Measurements from ENCODE around the gene ALPK3.

The ALPK3 gene

DNA sequence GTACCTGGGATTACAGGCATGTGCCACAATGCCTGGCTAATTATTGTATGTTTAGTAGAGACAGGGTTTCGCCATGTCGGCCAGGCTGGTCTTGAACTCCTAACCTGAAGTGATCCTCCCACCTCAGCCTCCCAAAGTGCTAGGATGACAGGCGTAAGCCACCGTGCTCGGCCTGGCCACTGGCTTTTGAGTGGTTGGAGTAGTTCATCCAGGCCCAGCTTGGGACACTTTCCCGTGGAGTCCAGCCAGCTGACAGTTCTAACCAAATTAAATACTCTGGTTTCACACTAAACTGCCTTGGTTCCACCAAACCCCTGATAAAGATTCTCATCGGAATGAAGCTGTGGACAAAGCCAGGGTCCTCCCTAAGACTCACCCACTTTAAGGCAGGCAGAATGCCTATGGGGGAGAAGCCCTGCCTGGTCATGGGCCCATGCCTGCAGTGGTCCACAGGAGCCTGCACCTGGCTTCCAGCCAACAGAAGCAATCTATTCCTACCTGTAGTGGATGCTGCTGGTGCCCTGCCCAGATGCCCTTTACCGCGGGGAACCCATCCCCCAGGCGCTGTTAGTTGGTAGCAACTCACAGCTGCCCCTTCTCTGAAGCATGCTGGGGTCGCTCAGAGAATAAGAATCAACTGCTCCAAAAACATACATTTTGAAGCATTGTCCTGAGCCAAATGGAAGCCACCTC lies 62.1 kb downstream of the ALPK3 start:
- Mint-ChIP-seq H3K4me3 (no peak overlapping the region), H3K4me1 (ENCODE audit: low read depth) (no peaks in the 10 kb centered on the region), H3K27me3 (ENCODE audit: low read depth) (peaks cover 4% of the 10 kb centered on the region), H3K27ac (no peak overlapping the region), H3K36me3 (ENCODE audit: low read depth) (no peaks in the 10 kb centered on the region), H3K9me3 (no peaks in the 10 kb centered on the region)

DNA sequence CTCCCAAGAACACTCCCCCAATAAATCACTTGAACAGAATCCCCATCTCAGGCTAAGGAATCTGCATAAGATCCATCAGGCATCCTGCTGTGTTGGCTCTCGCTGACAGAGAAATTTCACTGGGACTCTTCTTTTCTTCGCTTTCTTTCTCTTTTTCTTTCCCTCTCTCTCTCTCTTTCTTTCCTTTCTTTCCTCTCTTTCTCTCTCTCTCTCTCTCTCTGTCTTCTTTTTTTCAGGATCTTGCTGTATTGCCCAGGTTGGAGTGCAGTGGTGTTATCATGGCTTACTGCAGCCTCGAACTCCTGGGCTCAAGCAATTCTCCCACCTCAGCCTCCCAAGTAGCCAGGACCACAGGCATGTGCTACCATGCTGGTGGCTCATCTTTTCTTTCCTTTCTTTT lies 62.9 kb downstream of the ALPK3 start:
- Mint-ChIP-seq H3K4me3 (no peak overlapping the region), H3K4me1 (ENCODE audit: low read depth) (no peaks in the 10 kb centered on the region), H3K27me3 (ENCODE audit: low read depth) (peaks cover under 1% of the 10 kb centered on the region), H3K9me3 (no peaks in the 10 kb centered on the region), H3K27ac (no peak overlapping the region), H3K36me3 (ENCODE audit: low read depth) (no peaks in the 10 kb centered on the region)

DNA sequence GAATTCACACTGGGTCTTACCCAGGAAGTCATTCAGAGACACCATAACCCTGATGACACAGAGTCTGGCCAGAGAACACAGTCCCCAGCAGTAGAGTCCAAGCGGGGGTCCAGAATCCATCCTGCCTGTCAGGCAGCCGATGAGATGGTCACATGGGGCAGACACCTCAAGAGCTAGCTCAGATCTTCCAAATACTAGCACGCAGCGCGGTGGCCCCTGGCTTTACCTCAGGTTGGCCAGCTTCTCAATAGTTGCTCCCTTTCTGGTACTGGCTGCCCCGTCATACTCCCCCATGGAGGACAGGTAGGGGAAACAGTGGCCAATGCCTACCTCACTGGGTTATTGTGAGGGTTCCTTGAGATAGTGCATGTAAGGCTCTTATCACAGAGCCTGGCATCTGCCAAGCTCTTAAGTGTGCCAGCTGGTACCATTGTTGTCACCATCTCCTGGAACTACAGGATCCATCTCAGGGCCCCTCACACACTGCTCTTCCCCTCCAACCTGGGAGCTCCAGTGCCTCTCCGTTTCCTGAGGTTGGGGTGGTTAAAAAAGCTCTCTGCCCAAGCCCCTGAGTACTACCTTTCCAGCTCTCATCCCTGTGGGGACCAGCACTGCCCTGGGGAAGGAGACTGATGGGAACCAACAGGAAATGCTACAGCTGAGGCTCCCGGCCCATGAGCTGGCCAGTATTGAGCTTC lies 63.8 kb downstream of the ALPK3 start:
- Mint-ChIP-seq H3K27me3 (ENCODE audit: low read depth) (no peaks in the 10 kb centered on the region), H3K36me3 (ENCODE audit: low read depth) (no peaks in the 10 kb centered on the region), H3K9me3 (no peaks in the 10 kb centered on the region), H3K27ac (no peak overlapping the region), H3K4me1 (ENCODE audit: low read depth) (no peaks in the 10 kb centered on the region), H3K4me3 (no peak overlapping the region)

GRCh38 chr15:84881520-84881830 lies 64.3 kb downstream of the ALPK3 start:
- no peak overlapping the region for H3K27ac Mint-ChIP-seq
- no peaks in the 10 kb centered on the region for H3K27me3 Mint-ChIP-seq (ENCODE audit: low read depth)

GRCh38 chr15:84883466-84883865 lies 66.3 kb downstream of the ALPK3 start:
- Mint-ChIP-seq H3K4me1 (ENCODE audit: low read depth) (peaks cover 2% of the 10 kb centered on the region), H3K27me3 (ENCODE audit: low read depth) (no peaks in the 10 kb centered on the region), H3K9me3 (no peaks in the 10 kb centered on the region)

More at GRCh38 chr15:84881520-84881830, 64.3 kb downstream of the ALPK3 start:
- Mint-ChIP-seq H3K4me3 (no peak overlapping the region), H3K4me1 (ENCODE audit: low read depth) (no peaks in the 10 kb centered on the region), H3K36me3 (ENCODE audit: low read depth) (no peaks in the 10 kb centered on the region), H3K9me3 (no peaks in the 10 kb centered on the region)

DNA sequence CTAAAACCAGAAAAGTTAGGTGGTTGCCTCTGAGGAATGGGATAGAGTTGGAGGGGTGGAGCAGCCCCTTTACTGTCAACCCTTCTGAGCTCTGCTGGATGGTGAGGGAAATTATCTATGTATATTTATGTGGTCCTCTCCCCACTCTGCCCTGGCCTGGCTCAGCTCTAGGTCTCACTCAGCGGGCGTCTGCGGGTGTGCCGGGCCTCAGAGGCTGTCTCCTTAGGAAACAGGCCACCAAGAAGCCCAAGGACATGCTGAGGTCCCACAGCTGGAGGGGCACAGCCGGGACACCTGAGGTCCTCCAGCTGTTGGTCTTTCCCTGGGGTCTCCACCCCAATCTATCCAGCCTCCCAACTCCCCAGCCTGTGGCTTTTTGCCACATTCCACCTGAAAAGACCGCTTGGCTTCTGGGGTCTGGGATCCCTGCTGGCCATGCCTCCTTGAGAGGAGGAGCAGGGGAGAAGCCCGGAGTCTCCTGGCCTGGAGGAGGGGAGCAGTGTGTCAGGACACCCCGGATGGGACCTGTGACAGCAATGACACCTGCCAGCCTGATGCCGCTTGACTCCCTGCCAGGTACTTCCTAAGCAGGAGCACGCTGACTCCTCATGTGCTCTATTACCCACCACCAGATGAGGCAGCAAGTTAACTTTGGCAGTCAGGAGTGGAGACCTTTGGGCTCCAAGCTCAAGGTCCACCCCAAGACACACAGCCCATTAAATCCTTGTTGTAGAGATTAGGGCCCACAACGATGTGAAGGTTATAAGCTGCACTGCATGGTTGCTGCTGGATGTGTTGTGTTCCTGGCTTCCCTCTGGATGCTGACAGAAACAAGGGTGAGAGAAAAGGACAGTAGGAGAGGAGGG lies 67.0 kb downstream of the ALPK3 start, which contains the start of gene SLC28A1:
Gene SLC28A1 (plus strand): TSS at position 747 of the 866 bp plus-strand sequence. CDS start 3,099 bp downstream, outside the sequence.
- Mint-ChIP-seq H3K27me3 (ENCODE audit: low read depth) (no peaks in the 10 kb centered on the region), H3K9me3 (no peaks in the 10 kb centered on the region), H3K36me3 (ENCODE audit: low read depth) (no peaks in the 10 kb centered on the region), H3K27ac (no peak within 1 kb of the TSS), H3K4me1 (ENCODE audit: low read depth) (peaks cover 2% of the 10 kb centered on the region), H3K4me3 (no peak within 1 kb of the TSS)

More at GRCh38 chr15:84883466-84883865, 66.3 kb downstream of the ALPK3 start:
- Mint-ChIP-seq H3K27ac (no peak overlapping the region), H3K36me3 (ENCODE audit: low read depth) (no peaks in the 10 kb centered on the region), H3K4me3 (no peak overlapping the region)

- Mint-ChIP-seq H3K4me3 (no peak overlapping the region), H3K36me3 (ENCODE audit: low read depth) (no peaks in the 10 kb centered on the region), H3K27me3 (ENCODE audit: low read depth) (no peaks in the 10 kb centered on the region), H3K27ac (no peak overlapping the region), H3K4me1 (ENCODE audit: low read depth) (peaks cover 2% of the 10 kb centered on the region), H3K9me3 (no peaks in the 10 kb centered on the region)
Measured at GRCh38 chr15:84885801-84886200, 68.6 kb downstream of the ALPK3 start.

GRCh38 chr15:84886211-84886983 lies 69.2 kb downstream of the ALPK3 start:
- no peaks in the 10 kb centered on the region for H3K27me3 Mint-ChIP-seq (ENCODE audit: low read depth)
- H3K4me1 Mint-ChIP-seq (ENCODE audit: low read depth), result peaks cover 2% of the 10 kb centered on the region
- no peaks in the 10 kb centered on the region for H3K36me3 Mint-ChIP-seq (ENCODE audit: low read depth)
- no peak overlapping the region for H3K4me3 Mint-ChIP-seq
- H3K27ac Mint-ChIP-seq, result peak overlapping the region; percentile 20
- no peaks in the 10 kb centered on the region for H3K9me3 Mint-ChIP-seq

- no peak overlapping the region for H3K27ac Mint-ChIP-seq
- no peaks in the 10 kb centered on the region for H3K27me3 Mint-ChIP-seq (ENCODE audit: low read depth)
- no peaks in the 10 kb centered on the region for H3K9me3 Mint-ChIP-seq
- no peaks in the 10 kb centered on the region for H3K36me3 Mint-ChIP-seq (ENCODE audit: low read depth)
- no peak overlapping the region for H3K4me3 Mint-ChIP-seq
- H3K4me1 Mint-ChIP-seq (ENCODE audit: low read depth), result peaks cover 2% of the 10 kb centered on the region
Measured at GRCh38 chr15:84886984-84887299, 69.8 kb downstream of the ALPK3 start.

DNA sequence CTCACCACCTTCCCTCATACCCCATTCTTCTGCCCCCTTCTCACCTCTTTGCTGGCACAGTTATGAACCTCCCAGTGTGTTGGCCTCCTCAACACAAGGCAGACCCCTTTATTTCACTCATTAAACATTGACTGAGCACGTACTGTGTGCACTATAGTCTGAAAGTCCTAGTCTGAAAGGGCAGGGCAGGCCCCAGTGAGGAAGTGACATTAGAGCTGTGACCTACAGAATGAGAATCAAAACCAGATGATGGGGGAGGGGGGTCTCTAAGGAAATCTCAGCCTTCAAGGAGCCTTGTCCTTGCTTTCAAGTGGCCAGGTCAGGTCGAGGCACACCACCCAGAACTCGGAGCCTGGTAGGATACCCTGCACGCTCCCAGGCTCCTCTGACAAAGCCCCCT lies 70.8 kb downstream of the ALPK3 start:
- no peaks in the 10 kb centered on the region for H3K36me3 Mint-ChIP-seq (ENCODE audit: low read depth)
- H3K27ac Mint-ChIP-seq, result no peak overlapping the region
- no peak overlapping the region for H3K4me3 Mint-ChIP-seq
- no peaks in the 10 kb centered on the region for H3K27me3 Mint-ChIP-seq (ENCODE audit: low read depth)
- H3K9me3 Mint-ChIP-seq, result no peaks in the 10 kb centered on the region
- peaks cover 2% of the 10 kb centered on the region for H3K4me1 Mint-ChIP-seq (ENCODE audit: low read depth)

DNA sequence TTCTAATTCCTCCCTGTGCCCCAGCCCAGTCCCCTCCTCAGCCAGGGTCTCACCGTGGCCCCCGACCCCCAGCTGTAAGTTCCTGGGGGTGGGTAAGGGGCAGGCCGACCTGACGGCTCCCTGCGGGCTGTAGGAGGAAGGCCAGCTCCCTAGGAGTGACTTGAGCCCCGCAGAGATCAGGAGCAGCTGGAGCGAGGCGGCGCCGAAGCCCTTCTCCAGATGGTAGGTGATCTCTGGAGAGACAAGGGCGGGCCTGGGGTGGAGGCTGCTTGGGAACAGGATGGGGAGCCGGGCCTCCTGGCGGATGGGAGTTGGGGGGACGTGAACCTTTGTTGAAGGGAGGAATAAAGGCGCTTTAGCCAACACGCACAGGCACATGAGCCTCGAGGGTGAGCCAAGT lies 71.5 kb downstream of the ALPK3 start:
- Mint-ChIP-seq H3K27ac (no peak overlapping the region), H3K4me1 (ENCODE audit: low read depth) (peaks cover 2% of the 10 kb centered on the region), H3K27me3 (ENCODE audit: low read depth) (no peaks in the 10 kb centered on the region), H3K9me3 (no peaks in the 10 kb centered on the region), H3K36me3 (ENCODE audit: low read depth) (no peaks in the 10 kb centered on the region), H3K4me3 (no peak overlapping the region)

DNA sequence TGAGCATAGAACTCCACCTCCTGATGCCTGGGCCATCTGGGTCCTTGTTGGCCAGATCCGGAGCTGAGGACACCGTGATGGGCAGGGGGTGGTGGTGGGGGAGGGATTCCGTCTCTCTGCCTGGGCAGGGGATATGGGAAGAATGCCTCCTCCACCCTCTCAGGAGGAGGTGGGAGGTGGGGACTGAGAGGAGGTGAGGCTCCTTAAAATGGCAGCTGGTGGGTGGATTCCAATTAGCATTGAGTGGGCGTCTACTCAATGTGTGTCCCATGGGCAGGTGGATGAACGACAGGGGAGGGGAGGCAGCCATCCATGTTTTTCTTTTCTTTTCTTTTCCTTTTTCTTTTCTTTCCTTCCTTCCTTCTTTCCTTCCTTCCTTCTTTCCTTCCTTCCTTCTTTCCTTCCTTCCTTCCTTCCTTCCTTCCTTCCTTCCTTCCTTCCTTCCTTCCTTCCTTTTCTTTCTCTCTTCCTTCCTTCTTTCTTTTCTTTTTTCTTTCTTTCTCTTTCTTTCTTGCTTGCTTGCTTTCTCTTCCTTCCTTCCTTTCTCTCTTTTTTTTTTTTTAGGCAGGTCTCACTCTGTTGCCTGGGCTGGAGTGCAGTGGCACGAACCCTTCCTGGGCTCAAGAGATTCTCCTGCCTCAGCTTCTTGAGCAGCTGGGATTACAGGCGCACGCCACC lies 72.3 kb downstream of the ALPK3 start:
- H3K4me3 Mint-ChIP-seq, result no peak overlapping the region

DNA sequence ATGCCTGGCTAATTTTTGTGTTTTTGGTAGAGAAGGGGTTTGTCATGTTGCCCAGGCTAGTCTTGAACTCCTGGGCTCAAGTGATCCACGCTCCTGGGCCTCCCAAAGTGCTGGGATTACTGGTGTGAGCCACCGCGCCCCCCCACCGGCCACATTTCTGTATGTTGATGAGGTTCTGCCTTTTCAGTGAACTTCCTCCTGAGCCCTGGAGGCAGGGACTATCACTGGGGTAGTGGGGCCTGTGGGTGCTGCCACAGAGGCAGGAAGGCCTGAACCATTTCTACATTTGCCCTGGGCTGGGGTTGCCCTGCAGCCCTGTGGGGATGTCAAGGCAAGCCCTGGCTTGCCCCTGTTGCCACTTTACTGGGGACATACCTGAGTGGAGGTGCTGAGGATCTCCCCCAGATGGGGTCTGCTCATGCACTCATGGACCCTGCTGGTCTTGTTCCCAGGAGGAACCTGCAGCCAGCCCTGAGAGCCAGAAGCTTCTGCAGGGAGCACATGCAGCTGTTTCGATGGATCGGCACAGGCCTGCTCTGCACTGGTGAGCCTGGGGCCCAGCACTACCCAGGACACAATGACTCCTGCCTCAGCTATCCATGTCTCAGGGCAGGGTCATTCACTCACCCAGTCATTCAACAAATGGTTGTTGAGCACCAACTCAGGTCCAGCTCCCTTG lies 73.0 kb downstream of the ALPK3 start:
- no peak overlapping the region for H3K4me3 Mint-ChIP-seq
- no peaks in the 10 kb centered on the region for H3K27me3 Mint-ChIP-seq (ENCODE audit: low read depth)
- H3K36me3 Mint-ChIP-seq (ENCODE audit: low read depth), result no peaks in the 10 kb centered on the region
- H3K9me3 Mint-ChIP-seq, result no peaks in the 10 kb centered on the region
- H3K27ac Mint-ChIP-seq, result no peak overlapping the region
- H3K4me1 Mint-ChIP-seq (ENCODE audit: low read depth), result peaks cover 2% of the 10 kb centered on the region

More for the DNA sequence above, 72.3 kb downstream of the ALPK3 start:
- H3K9me3 Mint-ChIP-seq, result no peaks in the 10 kb centered on the region
- no peaks in the 10 kb centered on the region for H3K27me3 Mint-ChIP-seq (ENCODE audit: low read depth)
- H3K36me3 Mint-ChIP-seq (ENCODE audit: low read depth), result no peaks in the 10 kb centered on the region
- peaks cover 2% of the 10 kb centered on the region for H3K4me1 Mint-ChIP-seq (ENCODE audit: low read depth)
- no peak overlapping the region for H3K27ac Mint-ChIP-seq

Data from T-helper 1 cell treated with Interleukin-12 subunit alpha and Interleukin-12 subunit beta and Interleukin-4 antibody, amounts not matched to agents 30 μg/mL and 1 μg/mL, for 36 hours (primary cell).